IPS-15b (cell line): ENCODE data around the gene PHF14.
"Not testable (repeated sequence)": the region's sequence is repeated elsewhere in the genome, so short reads cannot be mapped to it uniquely, and the experiment has no call there.

Source experiments
- H3K27me3 ChIP-seq: one replicate; pipeline ENCODE4 v1.6.1; 2013; ENCODE audit warnings: low read length; ENCODE audit not compliant: control insufficient read depth, insufficient read depth
- H3K36me3 ChIP-seq: one replicate; pipeline ENCODE4 v1.6.1; 2013; ENCODE audit warnings: low read length; ENCODE audit not compliant: control insufficient read depth, insufficient read depth
- H3K4me1 ChIP-seq: one replicate; pipeline ENCODE4 v1.6.1; 2013; ENCODE audit warnings: mild to moderate bottlenecking, low read length; ENCODE audit not compliant: control insufficient read depth, insufficient read depth
- H3K4me3 ChIP-seq: one replicate; pipeline ENCODE4 v1.5.1; 2013; ENCODE audit warnings: low read depth, low read length
- H3K9ac ChIP-seq: one replicate; pipeline ENCODE4 v1.6.1; 2013; ENCODE audit warnings: low read depth, mild to moderate bottlenecking, low read length
- H3K9me3 ChIP-seq: one replicate; pipeline ENCODE4 v1.6.1; 2013; ENCODE audit warnings: mild to moderate bottlenecking, low read length; ENCODE audit not compliant: control insufficient read depth, insufficient read depth

The PHF14 gene, protein sequence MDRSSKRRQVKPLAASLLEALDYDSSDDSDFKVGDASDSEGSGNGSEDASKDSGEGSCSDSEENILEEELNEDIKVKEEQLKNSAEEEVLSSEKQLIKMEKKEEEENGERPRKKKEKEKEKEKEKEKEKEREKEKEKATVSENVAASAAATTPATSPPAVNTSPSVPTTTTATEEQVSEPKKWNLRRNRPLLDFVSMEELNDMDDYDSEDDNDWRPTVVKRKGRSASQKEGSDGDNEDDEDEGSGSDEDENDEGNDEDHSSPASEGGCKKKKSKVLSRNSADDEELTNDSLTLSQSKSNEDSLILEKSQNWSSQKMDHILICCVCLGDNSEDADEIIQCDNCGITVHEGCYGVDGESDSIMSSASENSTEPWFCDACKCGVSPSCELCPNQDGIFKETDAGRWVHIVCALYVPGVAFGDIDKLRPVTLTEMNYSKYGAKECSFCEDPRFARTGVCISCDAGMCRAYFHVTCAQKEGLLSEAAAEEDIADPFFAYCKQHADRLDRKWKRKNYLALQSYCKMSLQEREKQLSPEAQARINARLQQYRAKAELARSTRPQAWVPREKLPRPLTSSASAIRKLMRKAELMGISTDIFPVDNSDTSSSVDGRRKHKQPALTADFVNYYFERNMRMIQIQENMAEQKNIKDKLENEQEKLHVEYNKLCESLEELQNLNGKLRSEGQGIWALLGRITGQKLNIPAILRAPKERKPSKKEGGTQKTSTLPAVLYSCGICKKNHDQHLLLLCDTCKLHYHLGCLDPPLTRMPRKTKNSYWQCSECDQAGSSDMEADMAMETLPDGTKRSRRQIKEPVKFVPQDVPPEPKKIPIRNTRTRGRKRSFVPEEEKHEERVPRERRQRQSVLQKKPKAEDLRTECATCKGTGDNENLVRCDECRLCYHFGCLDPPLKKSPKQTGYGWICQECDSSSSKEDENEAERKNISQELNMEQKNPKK

GRCh38 chr7:10973061-10973941, at the start of gene PHF14:
Gene PHF14 (plus strand): TSS chr7:10973872. CDS start chr7:10974324, 452 bp downstream.
- Histone ChIP-seq H3K9me3 (no peaks in the 10 kb centered on the region), H3K36me3 (no peaks in the 10 kb centered on the region), H3K9ac (peak within 1 kb of the TSS; percentile 93), H3K4me3 (peak within 1 kb of the TSS; percentile 94), H3K27me3 (no peaks in the 10 kb centered on the region), H3K4me1 (peaks cover 5% of the 10 kb centered on the region)

- Histone ChIP-seq H3K9me3 (no peaks in the 10 kb centered on the region), H3K27me3 (no peaks in the 10 kb centered on the region), H3K4me1 (no peaks in the 10 kb centered on the region), H3K9ac (no peak overlapping the region), H3K36me3 (no peaks in the 10 kb centered on the region), H3K4me3 (no peak overlapping the region)
Observed at GRCh38 chr7:10924370-10924769, 49.3 kb upstream of the PHF14 start.

- peaks cover 14% of the 10 kb centered on the region for H3K4me1 ChIP-seq
- H3K36me3 ChIP-seq, H3K9ac ChIP-seq, H3K4me3 ChIP-seq, H3K9me3 ChIP-seq, H3K27me3 ChIP-seq: not testable (repeated sequence)
Observed at GRCh38 chr7:10928203-10928602, 45.5 kb upstream of the PHF14 start.

DNA sequence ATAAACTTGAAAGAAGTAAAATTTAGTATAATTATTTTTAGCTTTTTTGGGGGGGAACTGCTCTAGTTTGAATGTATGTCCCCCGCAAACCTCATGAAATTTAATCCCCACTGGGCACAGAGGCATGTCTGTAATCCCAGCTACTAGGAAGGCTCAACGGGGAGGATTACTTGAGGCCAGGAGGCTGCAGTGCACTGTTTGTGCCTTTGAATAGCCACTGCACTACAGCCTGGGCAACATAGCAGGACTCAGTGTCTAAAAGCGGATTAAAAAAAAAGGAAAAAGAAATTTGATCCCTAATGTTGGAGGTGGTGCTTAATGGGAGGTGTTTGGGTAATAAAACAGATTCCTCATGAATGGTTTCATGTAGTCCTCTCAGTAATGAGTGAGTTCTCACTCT, 43.1 kb upstream of the PHF14 start:
- Histone ChIP-seq H3K27me3 (no peaks in the 10 kb centered on the region), H3K9me3 (no peaks in the 10 kb centered on the region), H3K4me3 (no peak overlapping the region), H3K9ac (no peak overlapping the region), H3K4me1 (peaks cover 14% of the 10 kb centered on the region), H3K36me3 (peaks cover 8% of the 10 kb centered on the region)

- H3K4me3 ChIP-seq: no peak overlapping the region
- peaks cover 17% of the 10 kb centered on the region for H3K4me1 ChIP-seq
- peaks cover 8% of the 10 kb centered on the region for H3K36me3 ChIP-seq
- H3K27me3 ChIP-seq: no peaks in the 10 kb centered on the region
- no peaks in the 10 kb centered on the region for H3K9me3 ChIP-seq
- H3K9ac ChIP-seq: no peak overlapping the region
Observed at GRCh38 chr7:10931161-10931560, 42.5 kb upstream of the PHF14 start.

GRCh38 chr7:10934292-10934691, 39.4 kb upstream of the PHF14 start:
- Histone ChIP-seq H3K4me1 (peaks cover 17% of the 10 kb centered on the region), H3K9me3 (no peaks in the 10 kb centered on the region), H3K4me3 (no peak overlapping the region), H3K27me3 (no peaks in the 10 kb centered on the region), H3K9ac (no peak overlapping the region), H3K36me3 (peaks cover 15% of the 10 kb centered on the region)

DNA sequence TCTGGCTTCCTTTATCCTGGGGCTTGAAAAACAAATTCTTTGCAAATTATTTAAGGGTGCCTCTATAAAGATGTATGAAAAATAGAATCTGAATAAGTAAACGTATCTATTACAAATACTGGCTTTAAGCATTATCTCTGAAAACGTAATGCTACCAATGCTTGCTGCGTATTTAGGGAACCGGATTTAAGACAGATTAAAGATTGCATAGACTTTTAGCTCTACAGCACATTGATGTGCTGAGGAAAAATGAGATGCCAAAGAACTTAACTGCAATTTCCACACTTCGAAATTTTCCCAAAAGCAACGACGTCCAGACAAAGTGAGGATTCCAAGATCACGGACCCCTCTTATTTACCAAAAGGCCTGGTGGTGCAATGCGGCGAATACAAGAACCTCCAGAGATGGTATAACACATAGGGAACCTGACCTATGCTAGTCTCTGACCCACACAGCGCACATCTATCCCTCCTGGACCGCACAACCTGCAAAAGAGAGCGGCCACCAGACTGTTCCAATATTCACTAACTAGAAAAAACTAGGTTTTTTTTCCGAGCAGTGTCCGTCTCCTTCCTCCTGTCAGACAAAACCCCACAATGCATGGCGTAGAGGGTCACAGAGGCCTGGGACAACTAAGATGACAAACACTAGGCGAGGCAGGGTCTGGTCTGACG, 34.3 kb upstream of the PHF14 start:
- Histone ChIP-seq H3K36me3 (peaks cover 10% of the 10 kb centered on the region), H3K4me3 (peak overlapping the region; percentile 100), H3K9me3 (no peaks in the 10 kb centered on the region), H3K4me1 (peaks cover 5% of the 10 kb centered on the region), H3K9ac (peak overlapping the region; percentile 100), H3K27me3 (no peaks in the 10 kb centered on the region)

- peak overlapping the region; percentile 100 for H3K4me3 ChIP-seq
- peaks cover 10% of the 10 kb centered on the region for H3K36me3 ChIP-seq
- peaks cover 5% of the 10 kb centered on the region for H3K4me1 ChIP-seq
- peak overlapping the region; percentile 100 for H3K9ac ChIP-seq
- no peaks in the 10 kb centered on the region for H3K9me3 ChIP-seq
- no peaks in the 10 kb centered on the region for H3K27me3 ChIP-seq
Observed at GRCh38 chr7:10939911-10940703, 33.6 kb upstream of the PHF14 start.

- H3K9ac ChIP-seq: peak overlapping the region; percentile 90
- H3K4me1 ChIP-seq: peaks cover 4% of the 10 kb centered on the region
- H3K27me3 ChIP-seq: no peaks in the 10 kb centered on the region
- peaks cover 7% of the 10 kb centered on the region for H3K36me3 ChIP-seq
- H3K4me3 ChIP-seq: peak overlapping the region; percentile 100
- H3K9me3 ChIP-seq: no peaks in the 10 kb centered on the region
Observed at GRCh38 chr7:10940704-10941355, 32.8 kb upstream of the PHF14 start.

DNA sequence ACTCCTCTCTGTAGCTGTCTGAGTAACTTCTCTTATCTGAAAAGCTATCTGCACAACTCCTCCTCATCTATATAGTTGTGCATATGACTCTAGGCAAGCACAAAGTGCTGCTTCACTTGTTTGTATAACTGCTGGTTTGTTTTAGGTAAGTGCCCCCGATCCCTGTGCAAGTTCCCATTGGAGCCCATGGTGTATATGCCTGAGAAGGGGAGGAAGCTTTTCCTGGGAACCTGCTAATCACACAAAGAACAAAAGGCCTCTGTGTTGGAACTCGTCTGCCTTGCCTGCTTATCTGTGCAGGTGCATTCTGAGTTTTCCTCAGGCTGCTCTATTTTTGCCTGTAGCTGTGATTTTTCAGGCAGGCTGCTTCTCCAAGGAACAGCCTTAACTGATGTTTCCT, 23.2 kb upstream of the PHF14 start:
- Histone ChIP-seq H3K27me3 (no peaks in the 10 kb centered on the region), H3K36me3 (no peaks in the 10 kb centered on the region), H3K9me3 (peaks cover 4% of the 10 kb centered on the region), H3K9ac (no peak overlapping the region), H3K4me1 (no peaks in the 10 kb centered on the region), H3K4me3 (no peak overlapping the region)
